SK-N-SH treated with all-trans-retinoic acid at 6 μM for 48 hours (cell line): Measurements from ENCODE around the gene NONO.

Experiments
- GLIS3 ChIP-seq: fragments of 250-450 bp; sonication (Bioruptor Pico); IDR thresholded peaks from 2 replicates; pipeline ENCODE4 v1.5.0; 2020; ENCODE audit warnings: mild to moderate bottlenecking, moderate library complexity
- OSR1 ChIP-seq: fragments of 250-450 bp; sonication (Bioruptor Pico); IDR thresholded peaks from 2 replicates; pipeline ENCODE4 v1.8.0; 2022; ENCODE audit warnings: moderate library complexity, mild to moderate bottlenecking, inconsistent platforms
- PPARA ChIP-seq: fragments of 250-450 bp; sonication (Bioruptor Pico); IDR thresholded peaks from 2 replicates; pipeline ENCODE4 v1.5.0; 2020; ENCODE audit warnings: mild to moderate bottlenecking, borderline replicate concordance
- RARB ChIP-seq: fragments of 250-450 bp; sonication (Bioruptor Pico); IDR thresholded peaks from 2 replicates; pipeline ENCODE4 v1.8.0; 2021; ENCODE audit warnings: mild to moderate bottlenecking, moderate library complexity
- ZFP3 ChIP-seq: fragments of 250-450 bp; sonication (Bioruptor Pico); IDR thresholded peaks from 2 replicates; pipeline ENCODE4 v1.5.0; 2020; ENCODE audit warnings: mild to moderate bottlenecking, moderate library complexity
- ZNF70 ChIP-seq: fragments of 450-650 bp; formaldehyde crosslinking; IDR thresholded peaks from 2 replicates; pipeline ENCODE4 v1.5.0; 2020; ENCODE audit warnings: mild to moderate bottlenecking, moderate library complexity
- ZNF8 ChIP-seq: fragments of 450-650 bp; formaldehyde crosslinking; IDR thresholded peaks from 2 replicates; pipeline ENCODE4 v1.5.0; 2020; ENCODE audit warnings: mild to moderate bottlenecking, moderate library complexity
- TF ChIP-seq, protein P1 (sequence below): fragments of 250-450 bp; sonication (Bioruptor Pico); IDR thresholded peaks from 2 replicates; pipeline ENCODE4 v1.5.1; 2021; ENCODE audit warnings: mild to moderate bottlenecking, moderate library complexity
- TF ChIP-seq, protein P2 (sequence below): fragments of 250-450 bp; sonication (Bioruptor Pico); IDR thresholded peaks from 2 replicates; pipeline ENCODE4 v1.8.0; 2020; ENCODE audit warnings: mild to moderate bottlenecking, moderate library complexity, borderline replicate concordance

DNA sequence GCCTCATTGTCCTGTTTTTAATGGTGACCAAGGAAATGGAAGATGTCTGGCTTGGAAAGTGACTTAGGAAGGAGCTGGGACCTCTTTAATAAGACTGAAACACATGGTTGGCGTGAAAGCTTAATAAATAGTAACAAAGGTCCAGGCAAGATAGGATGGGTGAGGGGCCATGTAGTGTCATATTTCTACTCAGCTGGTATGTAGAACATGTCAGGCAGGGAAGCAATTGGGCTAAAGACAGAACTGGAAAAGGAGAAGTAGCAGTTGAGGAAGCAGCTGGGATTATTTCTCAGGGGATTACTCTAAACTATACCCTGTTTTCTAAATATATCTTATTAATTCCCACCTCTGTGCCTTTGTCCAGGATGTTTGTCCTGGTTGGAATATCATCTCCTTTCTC is 36.7 kb downstream of the NONO start:
- TF ChIP-seq GLIS3 (CRISPR knock-in tag) (no peak), OSR1 (CRISPR knock-in tag) (no peak), PPARA (CRISPR knock-in tag) (no peak), ZNF70 (CRISPR knock-in tag) (no peak), RARB (CRISPR knock-in tag) (no peak), ZFP3 (CRISPR knock-in tag) (no peak), ZNF8 (no peak)
- TF ChIP-seq, protein P1, sequence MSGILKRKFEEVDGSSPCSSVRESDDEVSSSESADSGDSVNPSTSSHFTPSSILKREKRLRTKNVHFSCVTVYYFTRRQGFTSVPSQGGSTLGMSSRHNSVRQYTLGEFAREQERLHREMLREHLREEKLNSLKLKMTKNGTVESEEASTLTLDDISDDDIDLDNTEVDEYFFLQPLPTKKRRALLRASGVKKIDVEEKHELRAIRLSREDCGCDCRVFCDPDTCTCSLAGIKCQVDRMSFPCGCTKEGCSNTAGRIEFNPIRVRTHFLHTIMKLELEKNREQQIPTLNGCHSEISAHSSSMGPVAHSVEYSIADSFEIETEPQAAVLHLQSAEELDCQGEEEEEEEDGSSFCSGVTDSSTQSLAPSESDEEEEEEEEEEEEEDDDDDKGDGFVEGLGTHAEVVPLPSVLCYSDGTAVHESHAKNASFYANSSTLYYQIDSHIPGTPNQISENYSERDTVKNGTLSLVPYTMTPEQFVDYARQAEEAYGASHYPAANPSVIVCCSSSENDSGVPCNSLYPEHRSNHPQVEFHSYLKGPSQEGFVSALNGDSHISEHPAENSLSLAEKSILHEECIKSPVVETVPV (CRISPR knock-in tag), result no peak
- TF ChIP-seq, protein P2, sequence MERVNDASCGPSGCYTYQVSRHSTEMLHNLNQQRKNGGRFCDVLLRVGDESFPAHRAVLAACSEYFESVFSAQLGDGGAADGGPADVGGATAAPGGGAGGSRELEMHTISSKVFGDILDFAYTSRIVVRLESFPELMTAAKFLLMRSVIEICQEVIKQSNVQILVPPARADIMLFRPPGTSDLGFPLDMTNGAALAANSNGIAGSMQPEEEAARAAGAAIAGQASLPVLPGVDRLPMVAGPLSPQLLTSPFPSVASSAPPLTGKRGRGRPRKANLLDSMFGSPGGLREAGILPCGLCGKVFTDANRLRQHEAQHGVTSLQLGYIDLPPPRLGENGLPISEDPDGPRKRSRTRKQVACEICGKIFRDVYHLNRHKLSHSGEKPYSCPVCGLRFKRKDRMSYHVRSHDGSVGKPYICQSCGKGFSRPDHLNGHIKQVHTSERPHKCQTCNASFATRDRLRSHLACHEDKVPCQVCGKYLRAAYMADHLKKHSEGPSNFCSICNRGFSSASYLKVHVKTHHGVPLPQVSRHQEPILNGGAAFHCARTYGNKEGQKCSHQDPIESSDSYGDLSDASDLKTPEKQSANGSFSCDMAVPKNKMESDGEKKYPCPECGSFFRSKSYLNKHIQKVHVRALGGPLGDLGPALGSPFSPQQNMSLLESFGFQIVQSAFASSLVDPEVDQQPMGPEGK (CRISPR knock-in tag), result no peak
